GM10248 (cell line): ENCODE measurements around the gene GBE1.

Experiments used
- CTCF ChIA-PET: fragments of 300-600 bp; sonication (Branson Sonifier 250); formaldehyde crosslinking; extraction: SDS; loops from one replicate; lab custom pipeline; 2021; ENCODE audit warnings: antibody characterized with exemption; lab: Yijun Ruan, JAX
- POLR2A ChIA-PET: fragments of 350-650 bp; sonication (Branson Sonifier 250); formaldehyde crosslinking; extraction: SDS; loops from one replicate; lab custom pipeline; 2020; ENCODE audit warnings: antibody characterized with exemption; lab: Yijun Ruan, JAX
- DNase-seq: peaks from one replicate; pipeline ENCODE4 v3.0.0; 2012; ENCODE audit errors: extremely low spot score
- CTCF ChIP-seq: IDR thresholded peaks from 2 replicates; pipeline ENCODE4 v1.5.1; 2012; ENCODE audit warnings: mild to moderate bottlenecking, low read depth; ENCODE audit errors: extremely low read depth, missing control alignments, control extremely low read depth

Gene GBE1

DNA sequence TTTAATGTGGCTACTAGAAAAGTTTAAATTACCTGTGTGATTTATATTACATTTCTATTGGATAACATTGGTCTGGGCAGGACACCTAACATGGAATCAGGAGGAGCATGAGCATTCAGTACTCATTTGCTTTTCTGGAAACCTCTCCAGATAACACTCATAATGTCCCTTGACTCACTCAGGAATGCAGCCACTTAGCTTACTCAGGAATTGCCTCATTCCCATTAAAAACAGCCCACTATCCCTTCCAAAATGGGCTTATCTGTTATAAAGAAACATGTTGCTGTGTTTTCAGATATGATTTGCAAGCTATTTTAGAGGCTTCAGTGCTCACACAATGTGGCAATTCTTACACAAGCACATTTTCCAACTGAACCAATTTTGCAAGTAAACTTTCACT, 17.1 kb downstream of the GBE1 start:
- no peak for DNase-seq
- no peak for TF ChIP-seq CTCF
- ChIA-PET CTCF (interaction anchor here (1.1 kb wide), 3 partner anchors 9 to 12 kb away, joined by 3 to 4 read pairs (median 3); no protein-coding TSS in a partner anchor), POLR2A (no interaction called here)

- no peak for TF ChIP-seq CTCF
- ChIA-PET CTCF (no interaction called here), POLR2A (no interaction called here)
- no peak for DNase-seq
Observed at GRCh38 chr3:81743096-81744025, 18.1 kb downstream of the GBE1 start.

GRCh38 chr3:81742581-81742980, 18.9 kb downstream of the GBE1 start:
- DNase-seq, result no peak
- CTCF ChIA-PET, result no interaction called here
- POLR2A ChIA-PET, result no interaction called here
- no peak for TF ChIP-seq CTCF

DNA sequence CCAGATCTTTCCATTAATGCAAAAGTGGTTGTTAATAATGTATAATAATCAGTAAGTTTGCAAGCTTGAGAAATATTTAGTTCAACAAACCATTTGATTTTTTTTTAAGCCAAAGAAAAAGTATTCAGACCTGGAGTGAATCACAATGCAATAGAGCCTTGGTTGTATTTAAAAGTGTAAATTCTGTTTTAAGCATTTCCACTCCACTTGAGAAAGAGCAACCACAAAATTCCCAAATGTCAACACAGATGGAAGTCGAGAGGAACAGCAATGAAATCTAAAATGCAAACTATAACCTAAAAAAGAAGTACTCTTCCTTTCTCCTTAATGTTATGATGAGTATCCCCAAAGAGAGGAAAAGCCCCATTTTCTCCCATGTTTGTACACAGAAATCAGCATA, 20.2 kb downstream of the GBE1 start:
- TF ChIP-seq CTCF, result no peak
- POLR2A ChIA-PET, result no interaction called here
- DNase-seq, result no peak

GRCh38 chr3:81740731-81741130, 20.7 kb downstream of the GBE1 start:
- ChIA-PET CTCF (interaction anchor here (0.8 to 1.5 kb wide), 3 partner anchors 12 to 16 kb away, joined by 3 to 4 read pairs (median 4); no protein-coding TSS in a partner anchor), POLR2A (no interaction called here)
- no peak for TF ChIP-seq CTCF
- DNase-seq, result no peak

More for the DNA sequence above, 20.2 kb downstream of the GBE1 start:
- CTCF ChIA-PET, result interaction anchor here (1.4 to 1.5 kb wide), 2 partner anchors 12 to 15 kb away, joined by 4 read pairs; no protein-coding TSS in a partner anchor

- ChIA-PET POLR2A (no interaction called here), CTCF (interaction anchor here (0.6 to 1.8 kb wide), 5 partner anchors 11 to 43 kb away, joined by 3 to 6 read pairs (median 4); no protein-coding TSS in a partner anchor)
- TF ChIP-seq CTCF, result no peak
- no peak for DNase-seq
Observed at GRCh38 chr3:81735334-81735733, 26.1 kb downstream of the GBE1 start.
